HepG2 (cell line): ENCODE data around the gene TESK1.

Experiments
- AFF4 ChIP-seq: sonication (generic); formaldehyde crosslinking; IDR thresholded peaks from 2 replicates; pipeline ENCODE4 v1.4.0; 2020; ENCODE audit warnings: missing genetic modification reagents
- HOMEZ ChIP-seq: IDR thresholded peaks from 2 replicates; pipeline ENCODE4 v1.6.1; 2016; ENCODE audit warnings: low read depth
- IKZF5 ChIP-seq: IDR thresholded peaks from 2 replicates; pipeline ENCODE4 v1.6.1; 2018; ENCODE audit warnings: missing genetic modification reagents, mild to moderate bottlenecking, missing compliant biosample characterization
- MYC ChIP-seq: sonication (generic); formaldehyde crosslinking; IDR thresholded peaks from 2 replicates; pipeline ENCODE4 v1.9.0; 2021; ENCODE audit warnings: missing genetic modification reagents, borderline replicate concordance
- PLSCR1 ChIP-seq: sonication (generic); formaldehyde crosslinking; IDR thresholded peaks from 2 replicates; pipeline ENCODE4 v1.5.0; 2020; ENCODE audit warnings: missing genetic modification reagents, mild to moderate bottlenecking, borderline replicate concordance
- TAF1 ChIP-seq: sonication (generic); formaldehyde crosslinking; IDR thresholded peaks from 2 replicates; pipeline ENCODE4 v1.4.0; 2020; ENCODE audit warnings: missing genetic modification reagents
- TCF7L2 ChIP-seq: IDR thresholded peaks from 2 replicates; pipeline ENCODE4 v1.6.1; 2011; ENCODE audit warnings: mild to moderate bottlenecking, low read depth, low read length, moderate library complexity
- ZFP36 ChIP-seq: fragments of 150-350 bp; IDR thresholded peaks from 2 replicates; pipeline ENCODE4 v1.6.1; 2018; ENCODE audit warnings: borderline replicate concordance, low read length, low read depth; ENCODE audit not compliant: partially characterized antibody
- ZFP90 ChIP-seq: sonication (generic); formaldehyde crosslinking; IDR thresholded peaks from 2 replicates; pipeline ENCODE4 v1.8.0; 2022; ENCODE audit warnings: missing genetic modification reagents, mild to moderate bottlenecking, inconsistent platforms, borderline replicate concordance
- ZNF609 ChIP-seq: sonication (generic); formaldehyde crosslinking; IDR thresholded peaks from 2 replicates; pipeline ENCODE4 v1.4.0; 2020; ENCODE audit warnings: mild to moderate bottlenecking, missing genetic modification reagents, borderline replicate concordance
- ZNF724P ChIP-seq: sonication (generic); formaldehyde crosslinking; IDR thresholded peaks from 2 replicates; pipeline ENCODE4 v1.8.0; 2022; ENCODE audit warnings: missing genetic modification reagents, borderline replicate concordance
- ZNF761 ChIP-seq: sonication (generic); formaldehyde crosslinking; conservative IDR thresholded peaks from 2 replicates; pipeline ENCODE4 v1.4.0; 2020; ENCODE audit warnings: mild to moderate bottlenecking, missing genetic modification reagents

- TF ChIP-seq AFF4 (CRISPR knock-in tag) (no peak), ZFP36 (no peak), ZNF609 (CRISPR knock-in tag) (no peak), ZFP90 (CRISPR knock-in tag) (no peak), IKZF5 (CRISPR knock-in tag) (no peak), PLSCR1 (no peak), ZNF761 (CRISPR knock-in tag) (no peak), ZNF724P (CRISPR knock-in tag) (no peak), TCF7L2 (no peak), HOMEZ (no peak), TAF1 (CRISPR knock-in tag) (no peak), MYC (CRISPR knock-in tag) (no peak)
Observed at GRCh38 chr9:35562895-35563780, 41.9 kb upstream of the TESK1 start.
